ENCODE results near the gene TLCD3A.
"Not testable (repeated sequence)": the region's sequence is repeated elsewhere in the genome, so short reads cannot be mapped to it uniquely, and the experiment has no call there.

Gene TLCD3A

DNA sequence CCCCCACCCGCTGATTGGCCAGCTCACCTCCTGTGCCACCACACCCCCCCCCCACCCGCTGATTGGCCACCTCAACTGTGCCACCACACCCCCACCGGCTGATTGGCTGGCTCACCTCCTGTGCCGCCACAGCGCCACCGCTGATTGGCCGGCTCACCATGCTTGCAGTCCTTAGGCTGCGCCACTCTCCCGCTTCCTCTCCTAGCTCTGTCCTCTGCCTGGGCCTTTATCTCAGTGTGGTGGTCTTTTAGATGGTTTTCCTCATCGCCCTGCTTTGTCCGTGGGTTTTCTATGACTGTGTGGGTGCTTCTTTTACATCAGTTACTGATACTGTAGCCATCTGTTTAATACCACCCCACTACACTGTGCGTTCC lies 58.5 kb downstream of the TLCD3A start:
- peaks cover 0 to 24% of the 10 kb centered on the region in 2 donors for H3K36me3 ChIP-seq (ENCODE audit: control insufficient read depth in 1 of 2, insufficient read depth in 2 of 2, low read length in 2 of 2)
- H3K4me1 ChIP-seq (ENCODE audit: control insufficient read depth in 1 of 2, insufficient read depth in 2 of 2, low read length in 2 of 2) = peaks cover 4 to 20% of the 10 kb centered on the region in 2 donors
- H3K27ac ChIP-seq (ENCODE audit: low read length) = not testable (repeated sequence)

GRCh38 chr17:791829-792228 lies 59.4 kb downstream of the TLCD3A start:
- no peak overlapping the region for H3K27ac ChIP-seq (ENCODE audit: low read length)
- no peaks in the 10 kb centered on the region for H3K9me3 ChIP-seq (ENCODE audit: control insufficient read depth in 1 of 2, low read length in 2 of 2)
- no peak overlapping the region for H3K4me3 ChIP-seq (ENCODE audit: low read depth in 1 of 2, low read length in 2 of 2)
- peaks cover 0 to 24% of the 10 kb centered on the region in 2 donors for H3K36me3 ChIP-seq (ENCODE audit: control insufficient read depth in 1 of 2, insufficient read depth in 2 of 2, low read length in 2 of 2)
- H3K27me3 ChIP-seq (ENCODE audit: low read depth, low read length) = no peaks in the 10 kb centered on the region
- H3K4me1 ChIP-seq (ENCODE audit: control insufficient read depth in 1 of 2, insufficient read depth in 2 of 2, low read length in 2 of 2) = peaks cover 4 to 20% of the 10 kb centered on the region in 2 donors

More for the DNA sequence above, 58.5 kb downstream of the TLCD3A start:
- H3K4me3 ChIP-seq (ENCODE audit: low read depth in 1 of 2, low read length in 2 of 2); H3K9me3 ChIP-seq (ENCODE audit: control insufficient read depth in 1 of 2, low read length in 2 of 2); H3K27me3 ChIP-seq (ENCODE audit: low read depth, low read length): not testable (repeated sequence)

GRCh38 chr17:792277-792676 lies 59.9 kb downstream of the TLCD3A start:
- H3K4me1 ChIP-seq (ENCODE audit: control insufficient read depth in 1 of 2, insufficient read depth in 2 of 2, low read length in 2 of 2) = peaks cover 4 to 20% of the 10 kb centered on the region in 2 donors
- no peak overlapping the region for H3K27ac ChIP-seq (ENCODE audit: low read length)
- peaks cover 0 to 24% of the 10 kb centered on the region in 2 donors for H3K36me3 ChIP-seq (ENCODE audit: control insufficient read depth in 1 of 2, insufficient read depth in 2 of 2, low read length in 2 of 2)
- no peaks in the 10 kb centered on the region for H3K27me3 ChIP-seq (ENCODE audit: low read depth, low read length)
- no peaks in the 10 kb centered on the region for H3K9me3 ChIP-seq (ENCODE audit: control insufficient read depth in 1 of 2, low read length in 2 of 2)
- H3K4me3 ChIP-seq (ENCODE audit: low read depth in 1 of 2, low read length in 2 of 2) = no peak overlapping the region
